ENCODE results near the gene P2RY8.
A peak's percentile ranks its signal among the peaks of the same experiment; 100 is the strongest.
"Not testable (repeated sequence)": the region's sequence is repeated elsewhere in the genome, so short reads cannot be mapped to it uniquely, and the experiment has no call there.

Gene P2RY8, protein sequence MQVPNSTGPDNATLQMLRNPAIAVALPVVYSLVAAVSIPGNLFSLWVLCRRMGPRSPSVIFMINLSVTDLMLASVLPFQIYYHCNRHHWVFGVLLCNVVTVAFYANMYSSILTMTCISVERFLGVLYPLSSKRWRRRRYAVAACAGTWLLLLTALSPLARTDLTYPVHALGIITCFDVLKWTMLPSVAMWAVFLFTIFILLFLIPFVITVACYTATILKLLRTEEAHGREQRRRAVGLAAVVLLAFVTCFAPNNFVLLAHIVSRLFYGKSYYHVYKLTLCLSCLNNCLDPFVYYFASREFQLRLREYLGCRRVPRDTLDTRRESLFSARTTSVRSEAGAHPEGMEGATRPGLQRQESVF
- 307 to 320 reads per million in 2 donors for total RNA-seq

DNA sequence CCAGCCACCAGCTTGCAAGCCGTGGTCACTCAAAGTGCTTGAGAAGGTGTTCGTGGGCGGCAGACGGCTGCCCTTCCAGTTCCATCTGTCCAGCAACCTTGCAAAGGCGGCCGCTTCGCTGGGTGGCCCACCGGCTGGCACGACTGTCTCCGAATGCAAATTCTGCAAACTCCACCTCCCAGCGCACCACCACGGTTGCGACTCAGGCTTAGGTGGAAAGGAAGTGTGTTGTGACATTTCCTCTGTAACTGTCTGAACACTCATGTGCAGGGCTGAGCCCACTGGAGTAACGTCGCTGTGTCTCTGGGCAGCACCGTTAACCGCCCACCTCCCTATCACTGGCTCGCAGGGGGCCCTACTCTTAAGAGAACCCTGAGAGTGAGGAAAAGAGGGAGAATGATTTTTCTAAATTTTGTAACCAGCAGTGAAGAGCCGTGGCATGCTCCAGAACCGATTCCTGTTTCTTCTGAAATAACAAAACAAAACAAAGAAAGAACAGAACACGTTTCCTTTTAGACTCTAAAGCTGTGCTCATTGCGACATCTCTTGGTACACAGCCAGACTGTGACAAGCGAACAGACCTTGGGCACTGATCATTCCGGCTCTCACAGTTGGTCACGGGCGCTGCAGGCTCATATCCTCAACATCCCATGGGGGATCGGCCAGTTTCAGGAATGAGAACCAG, at the start of gene P2RY8:
P2RY8 (minus strand) TSS at position 155 of the 685 bp plus-strand sequence. CDS start 70,627 bp downstream, outside the sequence.
- DNase-seq, result peak; percentile 46

DNA sequence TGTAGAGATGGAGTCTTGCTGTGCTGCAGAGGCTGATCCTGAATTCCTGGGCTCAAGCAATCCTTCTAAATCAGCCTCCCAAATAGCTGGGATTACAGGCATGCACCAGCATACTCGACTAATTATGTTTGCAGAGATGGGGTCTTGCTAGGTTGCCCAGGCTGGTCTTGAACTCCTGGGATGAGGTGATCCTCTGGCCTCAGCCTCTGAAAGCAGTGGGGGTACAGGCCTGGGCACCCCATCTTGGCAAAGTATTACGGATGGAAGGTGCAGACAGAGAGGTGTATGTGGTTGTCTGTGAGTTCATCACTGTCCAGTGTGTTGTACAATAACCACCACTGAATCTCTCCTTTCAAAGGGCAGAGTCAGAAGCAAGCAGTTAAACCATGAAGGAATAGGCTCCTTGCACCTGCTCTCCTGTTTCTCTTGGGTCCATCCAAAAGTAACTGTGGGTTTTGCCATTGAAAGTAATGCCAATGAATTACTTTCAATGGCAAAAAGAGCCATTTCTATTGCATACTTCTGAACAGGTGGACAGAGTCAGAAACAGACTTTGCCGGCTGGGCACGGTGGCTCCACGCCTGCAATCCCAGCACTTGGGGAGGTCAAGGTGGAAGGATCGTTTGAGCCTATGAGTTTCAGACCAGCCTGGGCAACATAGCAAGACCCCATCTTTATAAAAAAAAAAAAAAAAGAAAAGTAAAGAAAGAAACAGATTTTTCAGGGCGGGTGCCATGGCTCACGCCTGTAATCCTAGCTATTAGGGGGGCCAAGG, 47.4 kb upstream of the P2RY8 start:
- no peak for DNase-seq

DNA sequence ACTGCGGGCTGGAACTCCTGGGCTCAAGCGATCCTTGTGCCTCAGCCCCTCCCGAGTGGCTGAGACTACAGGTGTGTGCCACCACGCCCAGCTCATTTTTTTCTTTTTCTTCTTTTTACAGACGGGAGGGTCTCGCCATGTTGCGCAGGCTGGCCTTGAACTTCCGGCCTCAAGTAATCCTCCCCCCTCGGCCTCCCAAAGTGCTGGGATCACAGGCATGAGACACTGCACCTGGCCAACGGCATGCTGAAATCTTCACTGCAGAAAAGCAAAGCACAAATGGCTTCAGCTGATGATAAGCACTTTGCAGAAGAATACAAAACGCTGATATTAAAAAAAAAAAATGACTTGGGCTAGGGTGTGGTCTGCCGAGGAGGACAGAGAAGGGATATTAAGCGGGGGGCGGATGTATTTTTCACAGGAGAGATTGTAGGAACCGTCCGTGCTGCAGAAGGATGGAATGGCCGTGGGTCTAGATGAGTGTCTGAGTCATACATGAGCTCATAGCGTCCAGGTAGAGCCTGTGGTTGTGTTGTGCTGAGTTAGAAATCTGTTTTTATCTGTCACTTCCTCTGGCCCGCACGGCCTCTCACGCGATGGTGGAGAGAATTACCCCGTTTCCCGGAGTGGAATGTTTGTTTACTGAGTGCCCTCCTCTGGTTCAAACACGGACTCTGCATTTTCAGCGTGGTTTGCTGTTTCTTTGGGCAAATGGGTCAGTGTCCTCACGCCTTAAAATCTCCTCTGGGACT, 45.9 kb upstream of the P2RY8 start:
- DNase-seq, result no peak

DNA sequence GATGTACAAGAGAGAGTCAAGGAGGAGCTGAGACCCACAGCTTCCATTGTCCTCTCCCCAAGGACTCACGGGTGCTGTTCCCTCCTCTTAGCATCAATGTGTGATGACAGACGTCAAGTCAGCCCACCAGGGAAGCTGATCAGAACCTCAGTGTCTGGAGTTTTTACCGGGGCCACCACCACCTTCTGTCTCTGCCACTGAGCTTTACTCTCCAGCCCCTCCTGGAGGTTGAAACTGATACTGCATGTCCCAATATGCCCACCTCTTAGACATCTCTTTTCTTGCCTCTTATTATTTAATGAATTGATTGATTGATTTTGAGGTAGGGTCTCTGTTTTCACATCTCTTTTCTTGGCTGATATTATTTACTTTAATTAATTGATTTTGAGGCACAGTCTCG, 44.1 kb upstream of the P2RY8 start:
- DNase-seq, result no peak

DNA sequence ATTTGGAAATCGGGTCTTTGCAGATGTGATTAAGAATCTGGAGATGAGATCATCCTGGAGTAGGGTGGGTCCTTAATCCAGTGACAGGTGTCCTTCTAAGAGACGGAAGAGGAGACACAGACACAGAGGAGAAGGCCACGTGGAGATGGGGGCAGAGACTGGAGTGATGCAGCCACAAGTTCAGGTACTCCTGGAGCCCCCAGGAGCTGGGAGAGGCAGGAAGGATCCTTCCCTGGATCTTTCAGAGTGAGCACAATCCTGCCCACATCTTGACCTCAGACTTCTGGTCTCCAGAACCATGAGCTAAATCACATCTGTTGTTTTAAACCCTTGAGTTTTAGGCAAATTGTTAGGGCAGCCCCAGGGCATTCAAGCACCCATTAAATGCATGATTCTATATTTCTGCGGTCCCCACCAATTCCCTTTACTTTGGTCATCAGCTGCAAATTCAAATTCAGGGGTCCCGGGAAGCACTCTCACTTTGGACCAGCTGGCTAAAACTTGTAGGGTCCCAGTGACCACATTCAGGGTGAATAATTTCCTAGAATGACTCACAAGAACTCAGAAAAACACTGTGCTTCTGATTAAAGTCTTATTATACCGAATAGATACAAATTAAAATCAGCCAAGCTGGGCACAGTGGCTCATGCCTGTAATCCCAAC, 41.7 kb upstream of the P2RY8 start:
- DNase-seq, result no peak

DNA sequence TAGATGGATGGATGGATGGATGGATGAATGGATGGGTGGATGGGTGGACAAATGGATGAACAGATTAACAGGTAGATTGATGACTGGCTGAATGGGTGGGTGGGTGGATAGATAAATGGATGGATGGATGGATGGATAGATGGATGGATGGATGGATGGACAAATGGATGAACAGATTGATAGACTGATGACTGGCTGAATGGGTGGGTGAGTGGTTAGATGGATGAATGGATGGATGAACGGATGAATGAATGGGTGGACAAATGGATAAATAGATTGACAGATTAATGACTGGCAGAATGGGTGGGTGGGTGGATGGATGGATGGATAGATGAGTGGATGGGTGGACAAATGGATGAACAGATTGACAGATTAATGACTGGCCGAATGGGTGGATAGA, 40.9 kb upstream of the P2RY8 start:
- no peak for DNase-seq

DNA sequence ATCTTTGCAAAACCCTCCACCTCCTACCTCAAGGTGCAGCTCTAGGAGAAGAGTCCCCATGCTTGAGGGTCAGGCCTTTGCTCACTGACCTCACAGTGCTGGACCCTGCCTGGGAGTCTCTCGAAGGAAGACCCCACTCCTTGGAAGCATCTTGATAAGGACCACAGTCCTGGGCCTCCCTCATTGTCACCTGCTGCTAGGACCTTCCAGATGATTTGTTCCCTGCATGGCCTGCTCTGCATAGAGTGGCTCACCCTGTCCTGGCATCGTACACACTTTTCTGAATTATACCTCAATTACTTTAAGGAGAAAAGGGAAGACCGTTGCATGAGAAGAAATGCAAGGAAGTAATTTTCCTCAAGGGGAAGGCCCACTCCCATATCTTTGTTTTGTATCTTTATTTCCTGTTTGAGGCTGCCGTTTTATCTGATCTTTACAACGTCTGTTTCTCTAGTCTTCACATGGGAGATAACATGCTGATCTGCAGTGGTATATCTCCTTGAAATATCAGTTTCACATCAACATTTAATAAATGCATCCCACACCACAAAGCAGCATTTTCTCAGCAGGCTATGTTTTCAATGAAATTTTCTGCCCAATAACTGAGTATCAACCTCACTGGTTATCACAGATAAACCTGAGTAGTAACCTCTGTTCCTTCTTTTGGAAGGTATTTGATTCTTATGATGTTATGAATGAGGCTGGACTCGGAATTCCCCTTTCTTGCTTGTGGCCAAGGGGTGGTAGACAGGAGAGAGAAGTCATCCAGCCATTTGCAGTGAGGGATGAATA, 39.4 kb upstream of the P2RY8 start:
- no peak for DNase-seq

DNA sequence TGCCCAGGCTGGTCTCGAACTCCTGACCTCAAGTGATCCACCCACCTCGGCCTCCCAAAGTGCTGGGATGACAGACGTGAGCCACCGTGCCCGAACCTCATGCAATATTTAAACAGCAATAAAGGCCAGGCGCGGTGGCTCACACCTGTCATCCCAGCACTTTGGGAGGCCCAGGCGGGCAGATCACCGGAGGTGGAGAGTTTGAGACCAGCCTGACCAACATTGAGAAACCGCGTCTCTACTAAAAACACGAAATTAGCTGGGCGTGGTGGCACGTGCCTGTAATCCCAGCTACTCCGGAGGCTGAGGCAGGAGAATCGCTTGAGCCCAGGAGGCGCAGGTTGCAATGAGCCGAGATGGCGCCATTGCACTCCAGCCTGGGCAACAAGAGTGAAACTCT, 37.2 kb upstream of the P2RY8 start:
- DNase-seq, result not testable (repeated sequence)

DNA sequence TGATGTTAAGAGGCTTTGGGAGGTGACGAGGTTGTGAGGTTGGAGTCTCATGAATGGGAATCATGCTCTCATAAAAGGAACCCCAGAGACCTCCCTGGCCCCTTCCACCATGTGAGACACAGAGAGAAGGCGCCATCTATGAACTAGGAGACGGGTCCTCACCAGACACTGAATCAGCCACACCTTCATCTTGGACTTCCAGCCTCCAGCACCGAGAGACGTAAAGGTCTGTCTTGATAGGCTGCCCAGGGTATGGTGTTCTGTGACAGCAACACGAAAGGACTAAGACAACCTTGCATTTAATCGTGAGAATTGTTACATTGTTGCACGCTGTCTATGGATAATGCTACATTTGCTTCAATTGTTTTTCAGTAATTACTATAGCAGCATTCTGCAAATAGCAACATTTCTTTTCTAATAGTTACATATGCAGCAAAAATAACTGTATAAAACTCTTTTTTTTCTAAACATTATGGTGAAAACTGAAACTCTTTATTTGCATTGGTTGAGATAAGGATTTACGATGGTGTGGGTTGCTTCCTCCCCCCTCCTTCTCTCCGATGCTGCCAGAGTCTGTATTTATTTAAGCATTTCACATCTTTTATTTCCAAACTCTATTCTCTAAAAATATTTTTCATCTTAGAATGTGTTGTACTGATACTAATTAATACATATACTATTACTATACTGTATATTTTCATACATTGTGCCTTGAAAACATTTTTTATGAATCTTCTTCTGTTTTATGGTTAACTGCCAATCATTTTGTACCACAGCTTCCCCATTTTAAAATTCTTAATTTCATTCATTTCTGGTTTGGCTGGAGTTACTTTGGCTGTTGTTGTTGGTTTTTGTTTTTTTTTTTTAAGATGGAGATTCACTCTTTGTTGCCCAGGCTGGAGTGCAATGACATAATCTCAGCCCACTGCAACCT, 28.0 kb upstream of the P2RY8 start:
- no peak for DNase-seq

DNA sequence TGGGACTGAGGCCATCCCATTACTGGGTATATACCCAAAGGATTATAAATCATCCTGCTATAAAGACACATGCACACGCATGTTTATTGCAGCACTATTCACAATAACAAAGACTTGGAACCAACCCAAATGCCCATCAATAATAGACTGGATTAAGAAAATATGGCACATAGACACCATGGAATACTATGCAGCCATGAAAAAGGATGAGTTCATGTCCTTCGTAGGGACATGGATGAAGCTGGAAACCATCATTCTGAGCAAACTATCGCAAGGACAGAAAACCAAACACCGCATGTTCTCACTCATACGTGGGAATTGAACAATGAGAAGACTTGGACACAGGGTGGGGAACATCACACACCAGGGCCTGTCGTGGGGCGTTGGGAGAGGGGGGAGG, 27.1 kb upstream of the P2RY8 start:
- DNase-seq, result not testable (repeated sequence)

DNA sequence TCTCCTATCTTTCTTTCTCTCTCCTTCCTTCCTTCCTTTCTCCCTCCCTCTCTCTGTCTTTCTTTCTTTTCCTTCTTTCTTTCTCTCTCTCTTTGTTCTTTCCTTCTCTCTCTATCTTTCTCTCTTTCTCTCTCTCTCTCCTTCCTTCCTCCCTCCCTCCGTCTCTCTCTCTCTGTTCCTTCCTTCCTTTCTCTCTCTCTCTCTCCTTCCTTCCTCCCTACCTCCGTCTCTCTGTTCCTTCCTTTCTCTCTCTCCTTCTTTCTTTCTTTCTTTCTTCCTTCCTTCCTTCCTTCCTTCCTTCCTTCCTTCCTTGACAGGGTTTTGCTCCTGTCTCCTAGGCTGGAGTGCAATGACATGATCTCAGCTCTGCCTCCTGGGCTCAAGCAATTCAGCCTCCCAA, 24.2 kb upstream of the P2RY8 start:
- no peak for DNase-seq

DNA sequence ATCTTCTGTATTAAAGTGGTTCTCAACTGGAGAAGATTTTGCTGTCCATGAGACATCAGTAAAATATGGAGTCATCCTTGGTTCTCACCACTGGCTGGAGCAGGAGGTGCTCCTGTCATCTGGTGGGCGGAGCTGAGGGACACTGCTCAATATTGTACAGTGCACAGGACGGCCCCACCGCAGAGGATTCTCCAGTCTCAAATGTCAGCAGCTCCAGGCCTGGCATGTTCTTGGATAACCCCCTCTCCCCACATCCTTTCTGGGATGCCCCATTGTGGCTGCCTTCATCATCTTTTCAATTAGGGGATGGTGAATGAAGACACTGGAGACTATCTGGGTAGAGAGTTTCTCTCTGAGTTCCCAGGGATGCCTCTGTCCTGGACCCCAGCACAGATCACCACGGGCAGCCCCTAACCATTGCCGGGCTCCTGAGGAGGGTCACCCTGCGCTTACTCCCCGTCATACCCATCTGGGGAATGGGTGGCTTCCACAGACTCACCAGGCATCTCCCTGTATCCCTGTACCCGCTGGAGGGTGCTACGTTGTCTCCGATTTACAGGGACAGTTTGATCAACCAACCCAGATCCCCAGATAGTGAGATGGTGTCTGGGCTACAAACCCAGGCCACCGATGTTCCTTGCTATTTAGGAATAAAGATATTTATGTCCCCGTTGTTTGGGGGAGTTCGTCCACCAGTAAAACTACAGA, 21.9 kb upstream of the P2RY8 start:
- no peak for DNase-seq

DNA sequence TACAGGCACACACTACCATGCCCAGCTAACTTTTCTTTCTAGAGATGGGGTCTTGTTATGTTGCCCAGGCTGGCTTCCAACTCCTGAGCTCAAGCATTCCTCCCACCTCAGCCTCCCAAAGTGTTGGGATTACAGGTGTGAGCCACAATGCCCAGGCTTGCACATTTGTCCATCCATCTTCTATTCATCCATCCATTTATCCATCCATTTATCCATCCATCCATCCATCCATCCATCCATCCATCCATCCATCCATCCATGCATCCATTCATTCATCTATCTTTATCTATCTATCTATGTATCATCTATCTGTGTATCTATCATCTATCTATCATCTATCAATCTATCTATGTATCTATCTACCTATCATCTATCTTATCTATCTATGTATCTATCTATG, 20.5 kb upstream of the P2RY8 start:
- not testable (repeated sequence) for DNase-seq

DNA sequence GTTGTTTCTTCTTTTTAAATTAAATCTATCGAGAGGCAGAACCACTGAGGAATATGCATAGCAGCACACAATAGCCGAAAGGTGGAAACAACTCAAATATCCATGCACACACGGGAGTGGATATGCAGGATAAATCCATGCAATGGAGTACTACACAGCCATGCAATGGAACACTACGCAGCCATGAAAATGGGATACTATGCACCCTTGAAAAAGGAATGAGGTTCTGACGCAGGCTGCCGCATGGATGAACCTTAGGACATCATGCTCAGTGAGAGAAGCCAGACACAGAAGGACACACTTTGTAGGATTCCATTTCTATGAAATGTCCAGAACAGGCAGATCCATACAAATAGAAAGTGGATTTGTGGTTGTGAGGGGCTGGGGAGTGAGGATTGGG, 18.4 kb upstream of the P2RY8 start:
- DNase-seq, result no peak

DNA sequence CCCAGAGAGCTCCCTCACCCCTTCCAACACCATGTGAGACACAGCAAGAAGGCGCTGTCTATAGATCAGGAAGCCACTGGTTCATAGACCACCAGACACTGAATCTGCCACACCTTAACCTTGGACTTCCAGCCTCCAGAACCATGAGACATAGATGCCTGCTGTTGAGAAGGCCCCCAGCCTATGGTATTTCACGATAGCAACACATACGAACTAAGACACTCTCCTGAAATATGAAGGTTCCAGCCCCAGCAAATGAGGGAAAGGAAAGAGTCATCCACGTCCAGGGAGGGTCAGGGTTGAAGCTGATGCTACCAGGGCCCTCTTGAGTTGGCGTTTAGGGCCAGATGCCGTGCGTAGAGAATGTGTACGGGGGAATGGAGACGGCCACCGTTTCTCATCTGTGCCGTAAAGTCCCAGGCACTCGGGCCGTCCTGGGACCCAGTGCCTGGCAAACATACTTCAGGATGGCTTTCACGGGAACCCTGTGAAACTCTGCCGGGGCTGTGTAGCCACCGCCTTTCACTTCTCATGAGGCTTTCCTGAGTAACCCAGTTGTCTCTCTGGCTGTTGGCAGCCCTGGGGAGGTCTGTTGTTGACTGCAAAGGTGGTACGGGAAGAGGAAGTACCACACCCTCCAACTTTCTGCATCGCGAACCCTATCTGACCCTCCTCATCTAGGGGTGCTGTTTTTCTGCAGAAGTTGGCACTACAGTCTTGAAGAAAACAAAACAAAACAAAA, 17.7 kb upstream of the P2RY8 start:
- no peak for DNase-seq

DNA sequence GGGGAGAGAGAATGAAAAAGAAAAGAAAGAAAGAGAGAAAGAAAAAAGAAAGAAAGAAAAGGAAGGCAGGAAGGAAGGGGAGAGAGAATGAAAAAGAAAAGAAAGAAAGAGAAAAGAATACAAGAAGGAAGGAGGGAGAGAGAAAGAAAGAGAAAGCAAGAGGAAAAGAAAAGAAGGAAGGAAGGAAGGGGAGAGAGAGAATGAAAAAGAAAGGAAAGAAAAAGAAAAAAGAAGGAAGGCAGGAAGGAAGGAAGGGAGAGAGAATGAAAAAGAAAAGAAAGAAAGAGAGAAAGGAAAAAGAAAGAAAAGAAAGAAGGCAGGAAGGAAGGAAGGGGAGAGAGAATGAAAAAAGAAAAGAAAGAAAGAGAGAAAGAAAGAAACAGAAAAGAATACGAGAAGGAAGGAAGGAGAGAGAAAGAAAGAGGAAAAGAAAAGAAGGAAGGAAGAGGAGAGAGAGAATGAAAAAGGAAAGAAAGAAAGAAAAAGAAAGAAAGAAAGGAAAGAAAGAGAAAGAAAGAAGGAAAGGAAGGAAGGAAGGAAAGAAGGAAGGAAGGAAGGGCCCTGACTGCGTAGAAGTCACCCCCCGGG, 15.1 kb upstream of the P2RY8 start:
- no peak for DNase-seq

DNA sequence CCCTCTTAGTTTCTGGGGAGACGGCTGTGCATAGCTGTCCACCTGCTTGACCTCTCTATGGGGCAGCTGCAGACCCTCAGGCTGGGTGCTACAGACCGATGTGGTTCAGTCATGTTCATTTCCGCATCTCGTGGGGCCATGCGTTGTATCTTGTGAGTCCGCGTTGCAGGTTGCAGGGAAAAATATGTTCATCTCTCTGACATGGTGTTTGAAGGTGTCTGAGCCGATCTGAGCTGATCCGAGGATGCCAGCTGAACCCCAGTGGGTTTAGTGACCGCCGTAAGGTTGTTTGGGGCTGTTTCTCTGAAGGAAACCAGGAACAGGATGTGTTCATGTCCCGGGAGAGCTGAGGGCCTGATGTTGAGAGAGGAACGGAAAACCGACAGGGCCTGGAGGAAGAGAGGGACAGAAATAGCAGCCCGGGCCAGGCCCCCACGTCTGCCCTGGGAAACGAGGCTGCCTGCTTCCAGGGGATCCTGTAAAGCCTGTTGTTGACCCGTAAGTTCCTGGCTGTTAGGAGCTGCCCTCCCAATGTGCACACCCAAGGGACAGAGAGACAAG, 9.8 kb upstream of the P2RY8 start:
- DNase-seq, result no peak

DNA sequence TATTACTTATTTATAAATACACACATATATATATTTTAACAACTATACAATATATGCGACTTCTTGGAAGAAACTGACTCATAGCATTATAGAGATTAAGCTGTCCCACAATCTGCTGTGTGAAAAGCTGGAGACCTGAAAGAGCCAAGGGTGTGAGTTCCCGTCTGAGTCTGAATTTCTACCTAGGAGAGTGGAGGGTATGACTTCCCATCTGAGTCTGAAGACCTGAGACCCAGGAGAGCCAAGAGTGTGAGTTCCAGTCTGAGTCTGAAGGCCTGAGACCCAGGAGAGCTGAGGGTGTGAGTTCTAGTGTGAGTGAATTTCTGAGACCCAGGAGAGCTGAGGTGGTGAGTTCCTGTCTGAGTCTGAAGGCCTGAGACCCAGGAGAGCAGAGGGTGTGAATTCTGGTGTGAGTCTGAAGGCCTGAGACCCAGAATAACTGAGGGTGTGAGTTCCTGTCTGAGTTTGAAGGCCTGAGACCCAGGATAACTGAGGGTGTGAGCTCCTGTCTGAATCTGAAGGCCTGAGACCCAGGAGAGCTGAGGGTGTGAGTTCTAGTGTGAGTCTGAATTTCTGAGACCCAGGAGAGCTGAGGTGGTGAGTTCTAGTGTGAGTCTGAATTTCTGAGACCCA, 8.9 kb upstream of the P2RY8 start:
- DNase-seq, result no peak
